Measurements from ENCODE around the gene LACTBL1. TPM values are rescaled to one million over a fixed set of nuclear protein-coding genes. Genes with fewer than 3 reads are reported as not detected.
"Not testable (repeated sequence)": the region's sequence is repeated elsewhere in the genome, so short reads cannot be mapped to it uniquely, and the experiment has no call there.

LACTBL1 gene
- total RNA-seq, 2 experiments from 2014 or later = not detected

GRCh38 chr1:23004112-23004511 is 31.4 kb upstream of the LACTBL1 start:
- Mint-ChIP-seq H3K27ac (no peak overlapping the region), H3K4me3 (no peak overlapping the region), H3K27me3 (peaks cover 14% of the 10 kb centered on the region), H3K36me3 (no peaks in the 10 kb centered on the region), H3K4me1 (ENCODE audit: low read depth) (no peaks in the 10 kb centered on the region), H3K9me3 (no peaks in the 10 kb centered on the region)
- CTCF ChIA-PET = no interaction called here
- intact Hi-C loops (cut with micrococcal nuclease) = no loop called here
- DNase-seq = no peak
- POLR2A ChIA-PET = no interaction called here

- H3K27ac Mint-ChIP-seq; DNase-seq; H3K4me3 Mint-ChIP-seq; H3K9me3 Mint-ChIP-seq; intact Hi-C loops (cut with micrococcal nuclease); CTCF ChIA-PET; POLR2A ChIA-PET; H3K4me1 Mint-ChIP-seq (ENCODE audit: low read depth); H3K36me3 Mint-ChIP-seq: not testable (repeated sequence)
- H3K27me3 Mint-ChIP-seq = peaks cover 13% of the 10 kb centered on the region
These were observed 29.6 kb upstream of the LACTBL1 start for GRCh38 chr1:23002218-23002617.

DNA sequence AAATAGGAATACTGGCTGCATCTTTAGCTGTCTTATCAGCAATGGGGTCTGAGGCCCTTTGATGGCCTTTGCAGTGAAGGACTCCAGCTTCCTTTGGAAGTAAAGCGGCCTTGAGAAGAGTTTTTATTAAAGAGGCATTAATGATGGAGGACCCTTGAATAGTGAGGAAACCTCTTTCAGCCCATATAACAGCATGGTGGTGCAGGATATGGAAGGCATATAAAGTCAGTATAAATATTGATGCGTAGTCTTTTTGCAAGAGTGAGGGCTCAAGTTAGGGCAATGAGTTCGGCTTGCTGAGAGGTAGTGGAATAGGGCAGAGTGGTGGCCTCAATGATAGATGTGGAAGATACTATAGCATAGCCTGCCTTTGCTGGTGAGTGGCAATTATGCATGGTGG is 27.5 kb upstream of the LACTBL1 start:
- H3K36me3 Mint-ChIP-seq; DNase-seq; H3K9me3 Mint-ChIP-seq; intact Hi-C loops (cut with micrococcal nuclease); H3K27ac Mint-ChIP-seq; H3K4me3 Mint-ChIP-seq; CTCF ChIA-PET; H3K4me1 Mint-ChIP-seq (ENCODE audit: low read depth); H3K27me3 Mint-ChIP-seq: not testable (repeated sequence)
- POLR2A ChIA-PET = interaction anchor here (0.6 kb wide), 1 partner anchor 1249 kb away, joined by 4 read pairs; no protein-coding TSS in a partner anchor

DNA sequence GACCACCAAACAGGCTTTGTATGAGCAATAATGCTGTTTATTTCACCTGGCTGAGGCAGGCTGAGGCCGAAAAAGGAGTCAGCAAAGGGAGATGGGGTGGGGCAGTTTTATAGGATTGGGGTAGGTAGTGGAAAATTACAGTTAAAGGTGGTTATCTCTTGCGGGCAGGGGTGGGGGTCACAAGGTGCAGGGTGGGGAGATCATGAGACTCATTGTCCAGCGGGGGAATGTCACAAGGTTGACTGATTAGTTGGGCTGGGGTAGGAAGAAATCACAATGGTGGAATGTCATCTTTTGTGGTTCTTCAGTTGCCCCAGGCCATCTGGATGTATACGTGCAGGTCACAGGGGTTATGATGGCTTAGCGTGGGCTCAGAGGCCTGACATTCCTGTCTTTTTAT is 24.9 kb upstream of the LACTBL1 start:
- H3K4me3 Mint-ChIP-seq; H3K4me1 Mint-ChIP-seq (ENCODE audit: low read depth); H3K27me3 Mint-ChIP-seq; CTCF ChIA-PET; H3K36me3 Mint-ChIP-seq; POLR2A ChIA-PET; DNase-seq; intact Hi-C loops (cut with micrococcal nuclease); H3K27ac Mint-ChIP-seq: not testable (repeated sequence)
- H3K9me3 Mint-ChIP-seq = peaks cover 11% of the 10 kb centered on the region

DNA sequence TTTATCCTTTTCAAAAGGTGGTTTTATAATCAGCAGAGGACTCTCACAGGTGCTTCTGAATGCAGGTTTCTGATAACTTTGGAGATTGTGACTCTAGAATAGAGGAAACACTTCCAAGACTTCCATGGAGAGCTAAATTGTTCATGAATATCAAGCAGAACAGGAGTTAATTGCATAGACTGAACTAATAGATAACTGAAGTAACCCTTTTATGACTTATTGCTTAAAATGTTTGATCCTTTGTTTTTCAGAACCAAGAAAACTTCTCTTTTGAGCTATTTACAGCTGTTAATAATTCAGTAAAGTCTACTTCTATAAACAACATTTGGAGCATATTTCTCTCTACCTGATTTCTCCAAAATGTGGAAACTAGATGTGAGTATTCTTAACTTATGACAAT is 23.1 kb upstream of the LACTBL1 start:
- H3K36me3 Mint-ChIP-seq = peaks cover 2% of the 10 kb centered on the region
- no peak overlapping the region for H3K27ac Mint-ChIP-seq
- intact Hi-C loops (cut with micrococcal nuclease) = no loop called here
- ChIA-PET POLR2A (no interaction called here), CTCF (no interaction called here)
- no peaks in the 10 kb centered on the region for H3K4me1 Mint-ChIP-seq (ENCODE audit: low read depth)
- peaks cover 2% of the 10 kb centered on the region for H3K27me3 Mint-ChIP-seq
- no peak for DNase-seq
- H3K4me3 Mint-ChIP-seq = no peak overlapping the region
- peaks cover 11% of the 10 kb centered on the region for H3K9me3 Mint-ChIP-seq

DNA sequence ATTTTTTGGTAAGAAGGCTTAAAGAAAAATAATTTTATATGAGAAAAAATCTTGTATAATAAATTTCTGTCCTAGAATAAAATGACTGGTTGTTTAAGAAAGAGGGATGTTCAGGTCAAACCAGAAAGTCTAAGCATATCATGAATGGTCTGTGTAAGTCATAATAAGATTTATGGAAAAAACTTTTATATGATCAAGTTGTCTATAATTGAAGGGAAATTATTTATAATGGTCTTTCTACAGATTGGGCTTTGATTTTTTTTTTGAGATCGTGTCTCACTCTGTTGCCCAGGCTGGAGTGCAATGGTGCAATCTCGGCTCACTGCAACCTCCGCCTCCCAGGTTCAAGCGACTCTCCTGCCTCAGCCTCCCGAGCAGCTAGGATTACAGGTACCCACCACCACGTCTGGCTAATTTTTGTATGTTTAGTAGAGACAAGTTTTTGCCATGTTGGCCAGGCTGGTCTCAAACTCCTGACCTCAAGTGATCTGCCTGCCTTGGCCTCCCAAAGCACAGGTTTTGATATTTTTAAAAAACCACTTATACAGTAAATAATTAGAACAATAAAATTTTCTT is 20.6 kb upstream of the LACTBL1 start:
- H3K27me3 Mint-ChIP-seq; DNase-seq; intact Hi-C loops (cut with micrococcal nuclease); H3K4me1 Mint-ChIP-seq (ENCODE audit: low read depth); H3K36me3 Mint-ChIP-seq; H3K27ac Mint-ChIP-seq; POLR2A ChIA-PET; H3K4me3 Mint-ChIP-seq: not testable (repeated sequence)
- peaks cover 11% of the 10 kb centered on the region for H3K9me3 Mint-ChIP-seq
- CTCF ChIA-PET = interaction anchor here (0.6 kb wide), 1 partner anchor 190 kb away, joined by 3 read pairs; no protein-coding TSS in a partner anchor

- POLR2A ChIA-PET; DNase-seq; H3K4me1 Mint-ChIP-seq (ENCODE audit: low read depth); H3K36me3 Mint-ChIP-seq; H3K27me3 Mint-ChIP-seq; H3K4me3 Mint-ChIP-seq; H3K27ac Mint-ChIP-seq; intact Hi-C loops (cut with micrococcal nuclease); CTCF ChIA-PET: not testable (repeated sequence)
- H3K9me3 Mint-ChIP-seq = peaks cover 11% of the 10 kb centered on the region
These were observed 19.7 kb upstream of the LACTBL1 start for GRCh38 chr1:22992384-22992783.

GRCh38 chr1:22983944-22984343 is 11.3 kb upstream of the LACTBL1 start:
- no peaks in the 10 kb centered on the region for H3K9me3 Mint-ChIP-seq
- POLR2A ChIA-PET = no interaction called here
- no peaks in the 10 kb centered on the region for H3K36me3 Mint-ChIP-seq

DNA sequence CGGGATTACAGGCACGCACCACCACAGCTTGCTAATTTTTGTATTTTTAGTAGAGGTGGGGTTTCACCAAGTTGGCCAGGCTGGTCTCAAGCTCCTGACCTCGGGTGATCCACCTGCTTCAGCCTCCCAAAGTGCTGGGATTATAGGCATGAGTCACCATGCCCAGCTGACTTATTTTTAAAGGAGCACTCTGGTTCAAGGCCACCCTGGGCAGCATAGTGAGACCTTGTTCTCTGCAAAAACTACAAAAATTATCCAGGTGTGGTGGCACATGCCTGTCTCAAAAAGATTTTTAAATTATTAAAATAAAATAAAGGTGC is 7.8 kb upstream of the LACTBL1 start:
- H3K27me3 Mint-ChIP-seq; POLR2A ChIA-PET; H3K4me1 Mint-ChIP-seq (ENCODE audit: low read depth); DNase-seq; H3K36me3 Mint-ChIP-seq; H3K9me3 Mint-ChIP-seq; intact Hi-C loops (cut with micrococcal nuclease); H3K27ac Mint-ChIP-seq; H3K4me3 Mint-ChIP-seq: not testable (repeated sequence)
- CTCF ChIA-PET = interaction anchor here (0.7 to 0.9 kb wide), 2 partner anchors 10 to 49 kb away, joined by 3 read pairs; no protein-coding TSS in a partner anchor

More at GRCh38 chr1:22983944-22984343, 11.3 kb upstream of the LACTBL1 start:
- no peak for DNase-seq
- H3K27me3 Mint-ChIP-seq = peaks cover 5% of the 10 kb centered on the region
- H3K4me1 Mint-ChIP-seq (ENCODE audit: low read depth) = no peaks in the 10 kb centered on the region
- H3K27ac Mint-ChIP-seq = no peak overlapping the region
- H3K4me3 Mint-ChIP-seq = no peak overlapping the region
- CTCF ChIA-PET = interaction anchor here (0.8 kb wide), 2 partner anchors 202 to 279 kb away, joined by 3 read pairs; no protein-coding TSS in a partner anchor
- intact Hi-C loops (cut with micrococcal nuclease) = no loop called here

GRCh38 chr1:22978299-22978698 is 5.6 kb upstream of the LACTBL1 start:
- no peak overlapping the region for H3K4me3 Mint-ChIP-seq
- CTCF ChIA-PET = interaction anchor here (0.7 to 1.9 kb wide), 2 partner anchors 204 to 206 kb away, joined by 3 to 9 read pairs; no protein-coding TSS in a partner anchor

GRCh38 chr1:22976461-22977243 is 4.0 kb upstream of the LACTBL1 start:
- H3K27ac Mint-ChIP-seq = no peak overlapping the region
- H3K4me1 Mint-ChIP-seq (ENCODE audit: low read depth) = no peaks in the 10 kb centered on the region
- peaks cover 23% of the 10 kb centered on the region for H3K27me3 Mint-ChIP-seq
- peak; percentile 69 for DNase-seq
- intact Hi-C loops (cut with micrococcal nuclease) = loop anchor here (1.0 kb wide), 1 partner anchor 127 kb away; no protein-coding TSS in a partner anchor
- CTCF ChIA-PET = interaction anchor here (1.4 kb wide), 1 partner anchor 211 kb away, joined by 3 read pairs; no protein-coding TSS in a partner anchor
- H3K4me3 Mint-ChIP-seq = no peak overlapping the region
- no peaks in the 10 kb centered on the region for H3K36me3 Mint-ChIP-seq
- no peaks in the 10 kb centered on the region for H3K9me3 Mint-ChIP-seq
- POLR2A ChIA-PET = no interaction called here

More at GRCh38 chr1:22978299-22978698, 5.6 kb upstream of the LACTBL1 start:
- no peaks in the 10 kb centered on the region for H3K4me1 Mint-ChIP-seq (ENCODE audit: low read depth)
- no peaks in the 10 kb centered on the region for H3K9me3 Mint-ChIP-seq
- no peaks in the 10 kb centered on the region for H3K36me3 Mint-ChIP-seq
- H3K27ac Mint-ChIP-seq = no peak overlapping the region
- H3K27me3 Mint-ChIP-seq = peaks cover 16% of the 10 kb centered on the region
- DNase-seq = no peak
- intact Hi-C loops (cut with micrococcal nuclease) = no loop called here
- POLR2A ChIA-PET = no interaction called here

DNA sequence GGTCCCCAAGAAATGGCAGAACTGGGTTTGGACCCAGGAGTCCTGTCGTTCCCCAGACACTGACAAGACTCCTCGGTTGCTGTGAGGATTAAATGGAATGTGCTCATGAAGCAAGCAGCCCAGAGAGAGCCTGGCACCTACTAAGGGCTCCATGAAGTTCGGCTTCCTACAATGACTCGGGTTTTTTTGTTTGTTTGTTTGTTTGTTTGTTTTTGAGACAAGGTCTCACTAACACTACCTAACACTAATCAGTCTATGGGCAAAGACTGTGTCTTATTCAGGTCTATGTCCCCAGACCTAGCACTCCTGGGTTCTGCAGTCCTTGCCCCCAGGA is 3.4 kb upstream of the LACTBL1 start:
- H3K4me3 Mint-ChIP-seq = no peak overlapping the region
- intact Hi-C loops (cut with micrococcal nuclease) = loop anchor here (1.0 kb wide), 1 partner anchor 127 kb away; no protein-coding TSS in a partner anchor
- POLR2A ChIA-PET = no interaction called here
- no peaks in the 10 kb centered on the region for H3K9me3 Mint-ChIP-seq
- no peaks in the 10 kb centered on the region for H3K4me1 Mint-ChIP-seq (ENCODE audit: low read depth)
- no peak overlapping the region for H3K27ac Mint-ChIP-seq
- no peaks in the 10 kb centered on the region for H3K36me3 Mint-ChIP-seq
- CTCF ChIA-PET = interaction anchor here (1.4 to 2.0 kb wide), 2 partner anchors 208 to 212 kb away, joined by 3 to 7 read pairs; no protein-coding TSS in a partner anchor
- DNase-seq = no peak
- peaks cover 25% of the 10 kb centered on the region for H3K27me3 Mint-ChIP-seq
